Neutrophil (primary cell): Measurements from ENCODE around the gene PLEKHA6.

Source experiments
- H3K27ac ChIP-seq: fragments of 200-600 bp; sonication (generic); 2 replicates; pipeline ENCODE4 v1.5.1; 2016; ENCODE audit warnings: mild to moderate bottlenecking, moderate library complexity
- H3K27me3 ChIP-seq: fragments of 200-600 bp; sonication (generic); 2 replicates; pipeline ENCODE4 v1.6.0; 2016; ENCODE audit warnings: mild to moderate bottlenecking
- H3K36me3 ChIP-seq: fragments of 200-600 bp; sonication (generic); 2 replicates; pipeline ENCODE4 v1.5.1; 2017
- H3K4me1 ChIP-seq, 2 experiments: fragments of 200-600 bp in 1 of 2; sonication (generic) in 1 of 2; 1 replicate in 1 of 2; 2 replicates in 1 of 2; pipeline versions ENCODE4 v1.5.1 to v1.6.1; 2013 to 2016; ENCODE audit warnings: low read depth in 1 of 2, low read length in 1 of 2, mild to moderate bottlenecking in 1 of 2, moderate library complexity in 1 of 2; ENCODE audit not compliant: control insufficient read depth in 1 of 2, insufficient read depth in 1 of 2
- H3K4me3 ChIP-seq, 2 experiments: fragments of 200-600 bp in 1 of 2; sonication (generic) in 1 of 2; 1 replicate in 1 of 2; 2 replicates in 1 of 2; pipeline ENCODE4 v1.5.1; 2013 to 2016; ENCODE audit warnings: low read depth in 1 of 2, low read length in 1 of 2, mild to moderate bottlenecking in 1 of 2, moderate library complexity in 1 of 2
- H3K9me3 ChIP-seq: fragments of 200-600 bp; sonication (generic); 2 replicates; pipeline ENCODE4 v1.5.1; 2016
- TF ChIP-seq, protein P1 (sequence below): fragments of 200-600 bp; sonication (generic); IDR thresholded peaks from 2 replicates; pipeline ENCODE4 v1.5.1; 2016; ENCODE audit warnings: antibody characterized with exemption

PLEKHA6 gene

DNA sequence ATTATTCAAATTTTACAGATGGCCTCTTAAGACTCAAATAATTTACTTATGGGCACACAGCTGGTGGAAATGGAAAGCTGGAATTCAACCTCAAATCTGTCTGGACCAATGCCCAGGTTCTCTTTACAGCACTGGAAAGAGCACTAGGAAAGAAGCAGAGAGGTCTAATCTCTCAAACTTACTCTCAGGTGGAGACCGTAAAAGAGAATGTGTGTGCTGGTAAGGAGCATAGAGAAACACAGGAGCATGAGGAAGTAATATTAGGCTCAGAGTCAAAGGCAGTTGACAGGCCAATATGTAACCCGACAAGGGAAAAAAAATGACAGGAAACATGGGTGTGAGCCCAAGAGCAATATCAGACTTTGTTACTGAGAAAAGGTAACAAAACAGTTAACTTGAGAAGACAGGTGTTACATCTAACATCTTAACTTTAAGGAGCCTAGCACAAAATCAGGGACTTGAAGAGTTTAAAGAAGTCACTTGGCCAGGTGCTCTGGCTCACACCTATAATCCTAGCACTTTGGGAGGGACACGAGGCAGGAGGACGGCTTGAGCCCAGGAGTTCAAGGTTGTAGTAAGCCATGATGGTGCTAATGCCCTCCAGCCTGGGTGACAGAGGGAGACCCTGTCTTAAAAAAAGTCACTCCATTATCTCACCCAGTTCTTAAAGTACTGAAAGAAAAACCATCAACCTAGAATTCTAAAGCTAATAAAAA lies 31.2 kb upstream of the PLEKHA6 start:
- H3K27ac ChIP-seq, result no peak overlapping the region
- no peaks in the 10 kb centered on the region for H3K36me3 ChIP-seq
- no peaks in the 10 kb centered on the region for H3K4me1 ChIP-seq
- no peak overlapping the region for H3K4me3 ChIP-seq
- no peaks in the 10 kb centered on the region for H3K27me3 ChIP-seq
- H3K9me3 ChIP-seq, result no peaks in the 10 kb centered on the region
- TF ChIP-seq, protein P1, sequence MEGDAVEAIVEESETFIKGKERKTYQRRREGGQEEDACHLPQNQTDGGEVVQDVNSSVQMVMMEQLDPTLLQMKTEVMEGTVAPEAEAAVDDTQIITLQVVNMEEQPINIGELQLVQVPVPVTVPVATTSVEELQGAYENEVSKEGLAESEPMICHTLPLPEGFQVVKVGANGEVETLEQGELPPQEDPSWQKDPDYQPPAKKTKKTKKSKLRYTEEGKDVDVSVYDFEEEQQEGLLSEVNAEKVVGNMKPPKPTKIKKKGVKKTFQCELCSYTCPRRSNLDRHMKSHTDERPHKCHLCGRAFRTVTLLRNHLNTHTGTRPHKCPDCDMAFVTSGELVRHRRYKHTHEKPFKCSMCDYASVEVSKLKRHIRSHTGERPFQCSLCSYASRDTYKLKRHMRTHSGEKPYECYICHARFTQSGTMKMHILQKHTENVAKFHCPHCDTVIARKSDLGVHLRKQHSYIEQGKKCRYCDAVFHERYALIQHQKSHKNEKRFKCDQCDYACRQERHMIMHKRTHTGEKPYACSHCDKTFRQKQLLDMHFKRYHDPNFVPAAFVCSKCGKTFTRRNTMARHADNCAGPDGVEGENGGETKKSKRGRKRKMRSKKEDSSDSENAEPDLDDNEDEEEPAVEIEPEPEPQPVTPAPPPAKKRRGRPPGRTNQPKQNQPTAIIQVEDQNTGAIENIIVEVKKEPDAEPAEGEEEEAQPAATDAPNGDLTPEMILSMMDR, result no peak

- Histone ChIP-seq H3K27ac (no peak overlapping the region), H3K9me3 (no peaks in the 10 kb centered on the region), H3K36me3 (no peaks in the 10 kb centered on the region), H3K4me3 (no peak overlapping the region), H3K27me3 (peaks cover 16% of the 10 kb centered on the region), H3K4me1 (peaks cover 0 to 4% of the 10 kb centered on the region in 2 experiments)
- TF ChIP-seq, protein P1, result no peak
Measured at GRCh38 chr1:204385727-204386126, 26.0 kb upstream of the PLEKHA6 start.

GRCh38 chr1:204384636-204385352 lies 25.1 kb upstream of the PLEKHA6 start:
- Histone ChIP-seq H3K9me3 (no peaks in the 10 kb centered on the region), H3K27ac (no peak overlapping the region), H3K27me3 (peaks cover 25% of the 10 kb centered on the region), H3K36me3 (no peaks in the 10 kb centered on the region), H3K4me1 (peaks cover 0 to 4% of the 10 kb centered on the region in 2 experiments), H3K4me3 (no peak overlapping the region)
- TF ChIP-seq, protein P1, result no peak

- no peak overlapping the region for H3K27ac ChIP-seq
- TF ChIP-seq, protein P1, result no peak
- no peak overlapping the region for H3K4me3 ChIP-seq
- no peaks in the 10 kb centered on the region for H3K36me3 ChIP-seq
- peaks cover 39% of the 10 kb centered on the region for H3K27me3 ChIP-seq
- H3K9me3 ChIP-seq, result no peaks in the 10 kb centered on the region
- peaks cover under 1 to 6% of the 10 kb centered on the region in 2 experiments for H3K4me1 ChIP-seq
Measured at GRCh38 chr1:204383163-204383904, 23.6 kb upstream of the PLEKHA6 start.

- H3K4me1 ChIP-seq, result peaks cover 7 to 12% of the 10 kb centered on the region in 2 experiments
- no peak overlapping the region for H3K27ac ChIP-seq
- H3K4me3 ChIP-seq, result no peak overlapping the region
- H3K9me3 ChIP-seq, result no peaks in the 10 kb centered on the region
- H3K27me3 ChIP-seq, result peaks cover 45% of the 10 kb centered on the region
- TF ChIP-seq, protein P1, result no peak
- H3K36me3 ChIP-seq, result no peaks in the 10 kb centered on the region
Measured at GRCh38 chr1:204382714-204383083, 23.0 kb upstream of the PLEKHA6 start.
